Measurements from ENCODE around the gene MAML3.
A peak's percentile ranks its signal among the peaks of the same experiment; 100 is the strongest.

The MAML3 gene

GRCh38 chr4:140154572-140154891 is 548 bp upstream of the MAML3 start:
- DNase-seq, result no peak

GRCh38 chr4:140153419-140153717 is 616 bp downstream of the MAML3 start:
- no peak for DNase-seq

- DNase-seq, result peak; percentile 33 to 49
Observed at GRCh38 chr4:140152751-140153418, 1.1 kb downstream of the MAML3 start.

- DNase-seq, result peak; percentile 67 to 74
Observed at GRCh38 chr4:140152013-140152703, 1.8 kb downstream of the MAML3 start.

GRCh38 chr4:140151699-140152012 is 2.3 kb downstream of the MAML3 start:
- peak; percentile 82 to 86 for DNase-seq

- DNase-seq, result peak; percentile 70 to 73
Observed at GRCh38 chr4:140150886-140151698, 2.9 kb downstream of the MAML3 start.

GRCh38 chr4:140150636-140150885 is 3.4 kb downstream of the MAML3 start:
- DNase-seq, result no peak

GRCh38 chr4:140149846-140150635 is 3.9 kb downstream of the MAML3 start:
- DNase-seq, result peak; percentile 3 to 41

- DNase-seq, result no peak
Observed at GRCh38 chr4:140144050-140144449, 9.9 kb downstream of the MAML3 start.

GRCh38 chr4:140141210-140141835 is 12.7 kb downstream of the MAML3 start:
- no peak for DNase-seq

GRCh38 chr4:140140566-140140965 is 13.4 kb downstream of the MAML3 start:
- DNase-seq, result no peak

GRCh38 chr4:140138428-140138827 is 15.6 kb downstream of the MAML3 start:
- DNase-seq, result peak in 1 of 2 experiments; percentile 11

GRCh38 chr4:140137671-140138070 is 16.3 kb downstream of the MAML3 start:
- DNase-seq, result no peak

GRCh38 chr4:140136509-140136908 is 17.5 kb downstream of the MAML3 start:
- no peak for DNase-seq

- peak; percentile 93 to 96 for DNase-seq
Observed at GRCh38 chr4:140135529-140136088, 18.4 kb downstream of the MAML3 start.

GRCh38 chr4:140134746-140135425 is 19.1 kb downstream of the MAML3 start:
- DNase-seq, result peak; percentile 6 to 51

GRCh38 chr4:140133576-140133975 is 20.4 kb downstream of the MAML3 start:
- no peak for DNase-seq

- no peak for DNase-seq
Observed at GRCh38 chr4:140131675-140132229, 22.2 kb downstream of the MAML3 start.

GRCh38 chr4:140130677-140131076 is 23.3 kb downstream of the MAML3 start:
- DNase-seq, result no peak

GRCh38 chr4:140127422-140127821 is 26.6 kb downstream of the MAML3 start:
- no peak for DNase-seq

GRCh38 chr4:140126261-140126660 is 27.7 kb downstream of the MAML3 start:
- peak in 1 of 2 experiments; percentile 7 for DNase-seq

GRCh38 chr4:140125374-140125773 is 28.6 kb downstream of the MAML3 start:
- DNase-seq, result no peak

Data from NCI-H524 (cell line).